ENCODE data around the gene LIPT2. TPM values are rescaled to one million over a fixed set of nuclear protein-coding genes. Genes with fewer than 3 reads are reported as not detected.

LIPT2 gene
- total RNA-seq, 1 donor from 2014 or later, result 2.4 TPM

Other genes with a start within 250 kb of the LIPT2 start
- gene P4HA3, start 182.1 kb downstream of the LIPT2 start, total RNA-seq, result 36.3 and 52.3 TPM in 2 replicates
- gene PGM2L1, start 95.3 kb downstream of the LIPT2 start, total RNA-seq, result 31.4 and 40.1 TPM in 2 replicates
- under 0.01 and 0.22 TPM in 2 replicates for gene KCNE3, start 26.2 kb downstream of the LIPT2 start, total RNA-seq
- 7.5 and 8.3 TPM in 2 replicates for gene POLD3, start 98.9 kb upstream of the LIPT2 start, total RNA-seq
- 0.65 TPM in 1 of 2 replicates, not detected in the other for gene CHRDL2, start 237.7 kb upstream of the LIPT2 start, total RNA-seq

Measured in lung microvascular endothelial cell (primary cell).